MM.1S (cell line): ENCODE data around the gene AMH.

Experiments
- CTCF ChIP-seq: fragments of 300-600 bp; sonication (generic); IDR thresholded peaks from 2 replicates; pipeline ENCODE4 v1.5.1; 2016; ENCODE audit warnings: antibody characterized with exemption, low read length, mixed read lengths
- EZH2 ChIP-seq: fragments of 300-600 bp; sonication (generic); optimal IDR thresholded peaks from 2 replicates; pipeline ENCODE3; 2017; ENCODE audit warnings: low read depth, mild to moderate bottlenecking, antibody characterized with exemption, low read length, mixed read lengths
- EZH2phosphoT487 ChIP-seq: fragments of 300-600 bp; sonication (generic); IDR thresholded peaks from 2 replicates; pipeline ENCODE4 v1.6.1; 2018; ENCODE audit warnings: antibody characterized with exemption, low read length

- TF ChIP-seq CTCF (no peak), EZH2 (no peak), EZH2phosphoT487 (no peak)
These were observed 21.0 kb downstream of the AMH start for GRCh38 chr19:2270157-2270422.
